ENCODE measurements around the gene LDLRAD3. TPM values are rescaled to one million over a fixed set of nuclear protein-coding genes. Genes with fewer than 3 reads are reported as not detected.
A peak's percentile ranks its signal among the peaks of the same experiment; 100 is the strongest.

LDLRAD3 gene
- total RNA-seq, 1 experiment from 2014 or later: 19.0 TPM

DNA sequence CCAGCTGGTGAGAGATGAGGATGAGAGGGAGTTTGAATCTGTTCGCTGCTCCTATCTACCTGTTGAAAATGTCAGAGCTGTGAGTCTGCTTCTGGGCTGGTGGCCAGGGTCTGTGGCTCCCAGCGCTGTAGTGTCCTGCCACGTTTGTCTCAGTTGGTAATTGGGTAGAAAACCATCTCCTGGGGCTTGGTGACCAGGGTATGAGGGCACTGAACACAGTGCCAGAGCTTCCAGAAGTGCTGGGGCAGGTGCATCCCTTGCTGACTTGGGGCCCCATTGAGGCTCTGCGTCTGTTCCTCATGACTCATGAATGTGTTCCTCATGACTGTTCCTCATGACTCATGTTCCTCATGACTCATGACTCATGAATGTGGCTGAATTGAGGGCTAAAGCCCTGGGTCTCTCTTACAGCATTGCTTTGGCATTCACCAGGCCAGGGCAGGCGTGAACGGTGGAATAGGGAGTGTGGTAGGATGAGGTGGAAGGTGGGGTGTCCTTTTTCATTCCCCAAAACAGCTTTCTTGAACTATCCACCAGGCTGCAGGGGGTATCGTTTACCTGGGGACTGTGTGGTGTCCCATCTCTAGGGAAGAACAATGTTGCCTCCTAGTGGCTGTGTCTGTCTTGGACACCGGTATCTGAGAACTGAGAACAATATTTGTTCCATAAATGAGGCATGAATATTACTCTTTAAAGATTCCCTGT is 205.8 kb downstream of the LDLRAD3 start (continued):
- TF ChIP-seq, protein P1, sequence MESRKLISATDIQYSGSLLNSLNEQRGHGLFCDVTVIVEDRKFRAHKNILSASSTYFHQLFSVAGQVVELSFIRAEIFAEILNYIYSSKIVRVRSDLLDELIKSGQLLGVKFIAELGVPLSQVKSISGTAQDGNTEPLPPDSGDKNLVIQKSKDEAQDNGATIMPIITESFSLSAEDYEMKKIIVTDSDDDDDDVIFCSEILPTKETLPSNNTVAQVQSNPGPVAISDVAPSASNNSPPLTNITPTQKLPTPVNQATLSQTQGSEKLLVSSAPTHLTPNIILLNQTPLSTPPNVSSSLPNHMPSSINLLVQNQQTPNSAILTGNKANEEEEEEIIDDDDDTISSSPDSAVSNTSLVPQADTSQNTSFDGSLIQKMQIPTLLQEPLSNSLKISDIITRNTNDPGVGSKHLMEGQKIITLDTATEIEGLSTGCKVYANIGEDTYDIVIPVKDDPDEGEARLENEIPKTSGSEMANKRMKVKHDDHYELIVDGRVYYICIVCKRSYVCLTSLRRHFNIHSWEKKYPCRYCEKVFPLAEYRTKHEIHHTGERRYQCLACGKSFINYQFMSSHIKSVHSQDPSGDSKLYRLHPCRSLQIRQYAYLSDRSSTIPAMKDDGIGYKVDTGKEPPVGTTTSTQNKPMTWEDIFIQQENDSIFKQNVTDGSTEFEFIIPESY (IDR thresholded peaks at IDR 0.05; ENCODE audit: extremely low read depth, insufficient replicate concordance, low read length): peak; percentile 74

DNA sequence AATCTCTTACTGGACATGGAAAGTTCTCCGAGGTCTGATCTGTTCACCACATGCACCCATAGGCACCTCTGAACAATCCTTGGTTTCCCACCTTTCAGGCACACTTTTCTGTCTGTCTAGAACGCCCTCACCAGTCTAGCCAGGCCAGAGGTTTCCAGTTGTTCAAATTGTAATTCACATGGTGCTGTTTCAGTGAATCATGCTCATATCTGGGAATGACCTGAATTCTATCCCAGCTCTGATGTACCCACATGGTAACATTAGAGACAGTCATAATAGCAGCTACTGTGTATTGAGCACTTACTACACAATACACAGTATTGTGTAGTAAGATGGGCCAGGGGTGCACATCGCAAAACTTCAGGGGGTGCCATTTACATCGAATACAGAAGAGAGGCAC is 207.1 kb downstream of the LDLRAD3 start:
- intact Hi-C loops (cut with micrococcal nuclease): loop anchor here (1.0 to 5.0 kb wide), 4 partner anchors 106 to 666 kb away; no protein-coding TSS in a partner anchor
- Histone ChIP-seq H3K4me1 (ENCODE audit: control insufficient read depth in 1 of 2, insufficient read depth in 2 of 2, low read length in 2 of 2) (peaks cover 22 to 45% of the 10 kb centered on the region in 2 experiments), H3K9me2 (ENCODE audit: insufficient read depth) (no peaks in the 10 kb centered on the region), H3K9me3 (ENCODE audit: control insufficient read depth in 1 of 2, insufficient read depth in 1 of 2, low read depth in 1 of 2, low read length in 2 of 2) (no peaks in the 10 kb centered on the region), H3K9ac (ENCODE audit: low read length) (no peak overlapping the region), H2AFZ (ENCODE audit: low read depth, low read length, poor library complexity, severe bottlenecking) (no peak overlapping the region), H3K36me3 (ENCODE audit: control insufficient read depth in 1 of 2, insufficient read depth in 2 of 2, low read length in 2 of 2) (no peaks in the 10 kb centered on the region), H3K79me2 (ENCODE audit: insufficient read depth, low read length) (no peaks in the 10 kb centered on the region), H3K27ac (ENCODE audit: low read depth, low read length) (peak overlapping the region; percentile 81; the same call in 1 of the 2 replicates), H3K27me3 (ENCODE audit: insufficient read depth, low read length) (no peaks in the 10 kb centered on the region), H3K4me2 (ENCODE audit: low read length) (no peak overlapping the region), H3K4me3 (replicated peaks in 1 of 2; ENCODE audit: low read depth in 1 of 2, low read length in 2 of 2) (no peak overlapping the region), H4K20me1 (ENCODE audit: insufficient read depth) (no peaks in the 10 kb centered on the region)
- POLR2A ChIA-PET: no interaction called here
- no TSS peak for BruUV-seq (replicated peaks)
- RAD21 ChIA-PET (ENCODE audit: low non-redundant PET in 1 of 2, low total read pairs in 2 of 2, uncharacterized antibody in 2 of 2, unreplicated experiment in 2 of 2): no interaction called here
- TF ChIP-seq EZH2 (IDR thresholded peaks at IDR 0.05) (no peak), FOSL1 (IDR thresholded peaks at IDR 0.05; ENCODE audit: low read depth) (no peak), POLR2AphosphoS5 (IDR thresholded peaks at IDR 0.05; ENCODE audit: low read depth, low read length) (no peak), CBX3 (IDR thresholded peaks at IDR 0.05; ENCODE audit: low read depth) (no peak), RAD21 (IDR thresholded peaks at IDR 0.05; ENCODE audit: low read depth) (no peak), CEBPB (IDR thresholded peaks at IDR 0.05; ENCODE audit: low read depth) (no peak)
- CTCF ChIA-PET: interaction anchor here (1.6 to 2.5 kb wide), 2 partner anchors 115 to 329 kb away, joined by 3 to 23 read pairs; no protein-coding TSS in a partner anchor
- DNase-seq (ENCODE audit: low read depth, low spot score) (no peak), ATAC-seq (no peak)
